ENCODE measurements around the gene ZFAND3. TPM values are rescaled to one million over a fixed set of nuclear protein-coding genes. Genes with fewer than 3 reads are reported as not detected.
A peak's percentile ranks its signal among the peaks of the same experiment; 100 is the strongest.

ZFAND3 gene, protein sequence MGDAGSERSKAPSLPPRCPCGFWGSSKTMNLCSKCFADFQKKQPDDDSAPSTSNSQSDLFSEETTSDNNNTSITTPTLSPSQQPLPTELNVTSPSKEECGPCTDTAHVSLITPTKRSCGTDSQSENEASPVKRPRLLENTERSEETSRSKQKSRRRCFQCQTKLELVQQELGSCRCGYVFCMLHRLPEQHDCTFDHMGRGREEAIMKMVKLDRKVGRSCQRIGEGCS
- 45.7 TPM for total RNA-seq

GRCh38 chr6:37819177-37819801 lies at the start of gene ZFAND3:
Gene ZFAND3 (plus strand): TSS chr6:37819727. CDS start chr6:37819946, 219 bp downstream.
- peak; percentile 99 for DNase-seq

DNA sequence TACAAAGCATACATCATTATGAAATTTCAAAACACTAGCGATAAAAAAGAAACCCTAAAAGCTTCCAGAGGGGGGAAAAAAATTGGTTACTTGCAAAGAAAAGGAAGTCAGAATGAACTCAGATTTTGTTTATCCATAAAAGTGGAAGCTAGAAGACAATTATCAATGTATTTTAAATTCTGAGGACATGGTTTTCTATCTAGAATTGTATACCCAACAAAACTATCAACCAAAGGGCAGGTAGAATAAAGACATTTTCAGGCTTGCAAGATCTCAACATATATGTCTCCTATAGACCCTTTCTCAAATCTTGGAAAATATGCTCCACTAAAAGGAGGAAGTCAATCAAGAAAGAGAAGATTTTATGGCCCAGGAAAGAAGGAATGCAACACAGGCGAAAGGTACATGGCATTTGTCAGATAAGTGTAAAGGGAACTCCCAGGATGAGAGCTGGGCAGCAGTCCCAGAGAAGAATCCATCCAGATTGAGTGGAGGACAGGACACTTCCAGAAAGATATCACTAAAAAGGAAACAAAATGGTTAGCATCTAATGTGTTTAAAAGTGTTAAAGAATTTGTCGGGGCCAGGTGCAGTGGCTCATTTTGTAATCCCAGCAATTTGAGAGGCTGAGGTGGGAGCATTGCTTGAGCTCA lies 45.4 kb upstream of the ZFAND3 start:
- DNase-seq = no peak

DNA sequence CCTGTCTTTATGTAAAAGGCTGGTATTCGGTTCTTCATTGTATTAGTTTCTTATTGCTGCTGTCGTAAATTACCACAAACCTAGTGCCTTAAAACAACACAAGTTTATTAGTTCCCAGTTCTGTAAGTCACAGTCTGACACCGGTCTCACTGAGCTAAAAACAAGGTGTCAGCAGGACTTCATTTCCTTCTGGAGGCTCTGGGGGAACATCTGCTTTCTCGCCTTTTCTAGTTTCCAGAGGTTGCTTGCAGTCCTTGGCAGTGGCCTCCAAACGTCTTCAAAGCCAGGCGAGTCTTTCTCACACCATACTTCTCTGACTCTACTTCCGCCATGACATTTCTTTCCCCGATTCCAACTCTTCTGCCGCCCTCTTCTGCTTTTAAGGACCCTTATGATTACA lies 43.0 kb upstream of the ZFAND3 start:
- no peak for DNase-seq

DNA sequence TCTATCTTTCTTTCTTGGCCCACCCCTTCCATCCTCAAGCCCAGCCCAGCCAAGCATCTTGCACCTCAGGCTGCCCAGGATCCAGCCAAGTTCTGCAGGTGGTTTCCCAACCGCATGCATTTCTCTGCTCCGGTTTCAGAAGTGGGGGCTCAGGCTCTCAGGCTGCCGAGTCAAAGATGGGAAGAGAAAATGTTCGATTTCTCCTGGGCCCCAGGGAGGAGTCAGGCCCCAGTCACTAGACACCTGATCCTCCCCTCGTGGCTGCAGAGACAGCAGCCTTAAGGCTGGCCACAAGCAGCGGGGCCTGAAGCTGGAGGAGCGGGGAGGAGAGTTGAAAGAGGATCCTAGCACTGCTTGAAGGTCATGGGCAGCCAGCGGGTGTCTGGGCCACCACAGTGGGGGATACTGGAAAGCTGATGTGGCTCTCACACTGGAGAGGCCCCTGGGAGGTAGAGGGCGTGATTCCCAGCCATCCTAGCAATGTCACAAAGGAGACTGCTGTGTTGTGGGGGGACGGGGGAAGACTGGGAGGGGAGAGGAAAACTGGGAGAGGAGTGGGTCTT lies 42.2 kb upstream of the ZFAND3 start:
- DNase-seq = peak; percentile 49

- no peak for DNase-seq
These were observed 40.3 kb upstream of the ZFAND3 start for GRCh38 chr6:37779111-37779800.

- no peak for DNase-seq
These were observed 39.5 kb upstream of the ZFAND3 start for GRCh38 chr6:37779902-37780628.

DNA sequence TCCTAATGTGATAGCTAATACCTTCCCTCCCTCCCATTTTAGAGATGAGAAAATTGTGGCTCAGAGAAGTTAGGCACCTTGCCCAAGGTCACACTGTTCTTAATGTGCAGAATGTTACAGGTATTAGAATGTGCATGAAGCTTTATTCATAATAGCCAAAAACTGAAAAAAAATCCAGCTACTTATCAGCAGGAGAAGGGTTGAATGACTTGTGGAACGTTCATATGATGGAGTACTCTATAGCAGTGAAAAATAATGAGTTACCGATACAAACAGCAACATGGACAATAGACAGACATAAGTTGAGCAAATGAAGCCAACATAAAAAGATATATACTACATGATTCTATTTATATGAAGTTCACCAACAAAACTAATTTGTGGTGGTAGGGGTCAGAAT lies 37.7 kb upstream of the ZFAND3 start:
- DNase-seq = no peak

GRCh38 chr6:37783025-37783855 lies 36.3 kb upstream of the ZFAND3 start:
- DNase-seq = no peak

GRCh38 chr6:37783856-37784584 lies 35.5 kb upstream of the ZFAND3 start:
- peak; percentile 61 for DNase-seq

- DNase-seq = no peak
These were observed 35.0 kb upstream of the ZFAND3 start for GRCh38 chr6:37784585-37784967.

- no peak for DNase-seq
These were observed 34.4 kb upstream of the ZFAND3 start for GRCh38 chr6:37785002-37785662.

- no peak for DNase-seq
These were observed 33.8 kb upstream of the ZFAND3 start for GRCh38 chr6:37785663-37786270.

- DNase-seq = no peak
These were observed 32.3 kb upstream of the ZFAND3 start for GRCh38 chr6:37787216-37787615.

DNA sequence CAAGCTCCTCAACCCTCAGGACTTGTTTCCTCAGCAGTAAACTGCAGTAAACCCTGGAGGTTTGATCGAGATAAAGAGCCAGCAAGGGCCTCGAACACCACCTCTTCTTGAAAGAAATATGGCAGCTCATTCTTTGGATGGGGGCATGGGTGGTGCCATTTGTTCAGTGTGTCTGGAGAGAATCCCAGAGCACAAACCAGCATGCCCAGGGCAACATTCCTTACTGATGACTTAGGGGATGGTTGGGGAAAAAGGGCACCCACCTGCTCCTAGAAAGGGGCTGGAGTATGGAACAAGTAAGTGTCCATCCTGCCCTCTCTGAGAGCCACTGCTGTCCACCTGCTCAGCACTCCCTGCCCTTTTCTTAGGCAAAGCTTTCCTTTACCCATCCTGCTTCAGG lies 31.3 kb upstream of the ZFAND3 start:
- no peak for DNase-seq

DNA sequence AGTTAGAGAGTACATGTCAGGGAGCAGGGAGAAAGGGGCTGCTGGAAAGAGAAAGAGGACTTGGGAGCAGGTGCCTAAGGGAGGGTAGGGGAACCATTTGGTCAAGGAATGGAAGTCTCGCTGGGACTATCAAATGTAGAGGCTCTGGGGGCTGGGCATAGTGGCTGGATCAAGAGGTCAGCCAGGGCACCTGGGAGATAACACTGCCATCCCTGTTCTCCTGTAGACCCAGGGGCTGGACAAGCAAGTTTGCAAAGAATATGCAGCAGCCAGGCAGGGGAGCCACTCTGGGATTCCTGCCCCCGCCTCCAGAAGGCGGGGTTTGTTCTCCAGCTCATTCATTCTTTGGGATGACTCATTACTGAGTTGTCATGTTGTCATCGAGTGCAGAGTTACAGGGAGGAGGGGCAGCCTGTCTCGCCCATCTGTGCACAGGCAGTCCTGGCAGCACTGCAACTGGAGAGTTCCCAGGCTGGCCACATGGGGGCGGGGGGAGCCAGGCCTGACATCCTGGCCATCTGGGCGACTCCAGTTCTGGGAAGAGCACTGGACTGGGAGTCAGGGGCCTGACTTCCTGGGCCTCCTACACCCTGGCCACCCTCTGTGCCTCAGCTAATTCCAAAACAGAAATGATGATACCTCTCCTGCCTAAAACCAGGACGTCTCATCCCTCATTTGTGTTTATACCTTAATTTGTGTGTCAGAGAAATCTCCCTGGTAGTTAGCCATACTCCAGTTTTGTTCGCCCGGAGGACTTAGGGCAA lies 28.2 kb upstream of the ZFAND3 start:
- DNase-seq = peak; percentile 95

- no peak for DNase-seq
These were observed 27.0 kb upstream of the ZFAND3 start for GRCh38 chr6:37792457-37793033.

DNA sequence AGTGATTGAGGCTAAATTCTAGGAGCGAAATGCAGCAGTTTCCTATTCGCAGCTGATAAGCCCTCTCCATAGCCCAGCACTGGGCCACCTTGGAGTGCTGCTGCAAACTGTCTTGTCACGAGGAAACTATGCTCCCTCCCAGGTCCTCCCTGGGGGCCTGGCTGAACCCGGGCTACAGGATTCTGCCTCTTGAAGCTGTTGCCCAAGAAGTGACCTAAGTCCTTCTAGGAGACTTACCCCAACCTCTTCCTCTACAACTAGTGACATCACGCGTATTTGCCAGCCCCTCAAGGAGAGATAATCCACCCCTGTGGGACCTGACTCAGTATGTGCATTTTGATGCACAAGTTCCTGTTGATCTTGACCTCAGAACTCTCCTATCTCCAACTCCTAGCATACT lies 26.5 kb upstream of the ZFAND3 start:
- no peak for DNase-seq

DNA sequence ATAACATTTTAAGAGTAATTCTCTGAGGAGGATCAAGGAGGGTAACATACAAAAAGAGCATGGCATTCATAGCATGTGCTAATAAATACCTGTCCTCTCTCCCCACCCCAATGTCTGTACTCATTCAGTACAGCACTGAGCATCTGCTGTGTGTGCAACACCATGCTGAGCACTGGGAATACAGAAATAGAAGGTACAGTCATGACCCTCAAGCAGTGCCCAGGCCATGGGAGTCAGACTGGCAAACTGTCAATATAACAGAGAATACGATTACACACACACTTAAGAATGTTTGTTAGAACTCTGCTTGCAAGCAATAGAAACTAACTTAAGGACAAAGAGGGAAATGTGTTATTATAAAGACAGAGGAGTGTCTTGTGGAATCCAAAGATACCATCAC lies 24.7 kb upstream of the ZFAND3 start:
- DNase-seq = no peak
